ELF-1 (cell line): ENCODE measurements around the gene CCDC88C.

Experiments used
- DNase-seq: peaks from one replicate; pipeline ENCODE4 v3.0.0-alpha.2; 2016; ENCODE audit warnings: low read depth, low spot score

The CCDC88C gene

DNA sequence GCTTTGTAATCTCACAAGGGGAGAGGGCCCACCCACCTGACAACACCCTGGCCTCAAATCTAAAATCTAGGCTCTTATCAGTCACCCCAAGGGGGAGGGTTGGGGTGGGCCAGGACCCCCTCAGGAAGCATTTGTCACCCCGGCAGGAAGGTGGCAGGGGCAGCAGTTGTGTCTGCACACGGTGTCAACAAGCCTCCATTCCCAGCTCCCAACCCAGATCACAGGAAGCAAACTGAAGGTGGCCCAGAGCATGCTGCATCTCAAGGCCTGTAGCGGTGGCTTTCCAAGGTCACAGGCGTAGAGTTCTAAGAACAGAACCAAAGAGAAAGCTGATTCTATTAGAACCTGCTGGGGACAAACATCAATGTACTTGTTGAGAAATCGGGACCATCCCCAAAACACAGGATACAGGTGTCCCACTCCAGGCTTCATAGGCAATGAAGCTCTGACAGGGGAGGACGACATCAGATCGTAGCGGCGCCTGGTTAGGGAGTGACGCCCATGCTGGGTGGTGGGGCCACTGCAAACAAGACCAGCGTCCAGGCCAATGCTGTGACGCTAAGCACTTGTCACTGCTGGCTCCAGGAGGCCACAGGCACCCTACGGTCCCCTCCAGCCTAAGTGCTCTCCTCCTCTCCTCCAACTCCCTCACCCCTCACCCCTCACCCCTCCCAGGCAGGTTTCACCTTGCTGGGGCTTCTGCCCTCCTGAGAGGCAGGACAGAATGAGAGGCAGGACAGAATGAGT is 52.9 kb downstream of the CCDC88C start:
- DNase-seq, result no peak

DNA sequence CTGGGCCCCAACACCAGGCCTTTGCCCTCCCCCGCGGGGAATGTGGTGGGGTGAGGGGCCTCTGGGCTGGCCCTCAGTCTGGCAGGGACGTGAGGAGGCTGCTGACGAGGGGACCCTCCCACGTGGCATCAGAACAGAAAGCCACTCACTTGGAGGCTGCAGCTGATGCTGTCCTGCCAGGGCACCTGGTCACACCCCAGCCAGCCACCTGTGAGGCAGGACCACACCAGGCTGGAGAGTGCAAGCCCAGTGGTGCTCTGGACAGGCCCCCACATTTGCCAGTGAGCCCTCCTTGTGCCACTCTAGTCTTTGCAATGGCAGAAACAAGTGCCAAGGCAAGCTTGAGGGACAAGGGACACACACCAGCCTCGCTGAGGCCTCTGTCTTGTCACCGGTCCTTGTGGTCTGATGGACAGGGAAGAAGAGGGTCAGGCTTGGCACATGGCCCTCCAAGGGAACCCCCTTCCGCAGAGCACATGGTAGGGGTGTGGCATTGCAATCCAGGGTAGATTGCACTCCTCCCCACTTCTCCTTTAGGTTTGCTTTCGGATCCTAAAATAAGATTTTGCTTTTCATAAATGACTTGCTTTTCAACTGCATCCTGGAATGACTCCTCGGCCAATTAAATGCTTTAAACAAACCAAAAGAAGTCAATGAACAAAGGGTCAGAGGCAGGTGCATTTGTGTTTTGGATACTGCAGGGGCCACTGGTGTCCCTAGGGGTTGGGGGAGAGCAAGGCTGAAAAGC is 53.7 kb downstream of the CCDC88C start:
- no peak for DNase-seq

DNA sequence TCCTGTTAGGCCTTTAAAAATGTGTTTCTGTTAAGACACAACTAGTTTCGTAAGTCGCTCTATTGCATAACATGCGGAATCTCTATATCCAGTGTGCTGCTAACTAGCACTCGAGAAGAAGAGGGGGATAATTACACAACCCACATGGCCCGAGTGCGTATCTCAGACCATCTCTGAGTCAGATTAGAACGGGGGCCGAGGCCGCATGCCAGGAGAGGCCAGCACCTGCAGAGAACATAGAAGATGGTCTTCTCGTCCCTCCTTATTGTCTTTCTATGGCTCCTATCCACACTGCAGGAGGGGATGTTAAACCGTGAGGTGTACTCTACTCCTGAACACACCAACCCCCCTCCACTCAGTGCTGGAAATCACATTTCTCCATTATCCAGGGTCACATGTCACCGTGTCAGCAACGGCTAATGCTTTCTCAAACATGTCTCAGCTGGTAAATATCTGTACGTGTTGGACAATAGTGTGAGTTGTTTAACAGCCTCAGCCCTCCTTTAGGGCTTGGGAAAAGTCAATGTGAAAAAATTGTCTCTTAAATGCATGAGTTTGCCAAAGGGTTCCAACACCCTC is 56.3 kb downstream of the CCDC88C start:
- DNase-seq, result no peak

DNA sequence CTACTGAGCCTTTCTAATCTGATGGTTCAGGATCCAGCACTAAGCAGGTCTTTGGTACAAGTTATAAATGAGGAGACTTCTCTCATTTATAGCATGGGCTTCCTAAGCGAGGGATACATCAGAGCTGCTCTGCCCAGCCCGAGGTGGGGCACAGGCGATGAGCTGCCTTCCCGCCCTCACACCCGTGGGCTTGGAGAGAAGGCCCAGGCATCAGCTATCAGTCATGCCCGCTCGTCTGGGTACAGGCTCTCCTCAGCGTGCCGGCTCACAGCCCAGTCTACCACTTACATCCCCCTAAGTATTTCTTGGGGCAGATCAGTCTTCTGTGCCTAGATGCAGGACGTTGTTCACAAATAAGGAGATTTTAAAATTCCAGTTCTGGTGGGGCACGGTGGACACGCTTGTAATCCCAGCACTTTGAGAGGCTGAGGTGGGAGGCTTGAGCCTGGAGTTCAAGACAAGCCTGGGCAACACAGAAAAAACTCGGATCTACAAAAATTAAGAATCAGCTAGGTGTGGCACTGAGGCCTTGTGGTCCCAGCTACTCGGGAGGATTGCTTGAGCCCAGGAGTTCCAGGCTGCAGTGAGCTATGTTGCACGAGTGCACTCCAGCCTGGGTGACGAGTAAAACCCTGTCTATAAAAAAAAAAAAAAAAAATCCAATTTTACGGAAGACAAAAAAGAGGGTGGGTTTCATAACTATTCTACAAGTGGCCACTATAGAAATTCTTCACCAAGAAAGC is 57.0 kb downstream of the CCDC88C start:
- DNase-seq, result no peak

DNA sequence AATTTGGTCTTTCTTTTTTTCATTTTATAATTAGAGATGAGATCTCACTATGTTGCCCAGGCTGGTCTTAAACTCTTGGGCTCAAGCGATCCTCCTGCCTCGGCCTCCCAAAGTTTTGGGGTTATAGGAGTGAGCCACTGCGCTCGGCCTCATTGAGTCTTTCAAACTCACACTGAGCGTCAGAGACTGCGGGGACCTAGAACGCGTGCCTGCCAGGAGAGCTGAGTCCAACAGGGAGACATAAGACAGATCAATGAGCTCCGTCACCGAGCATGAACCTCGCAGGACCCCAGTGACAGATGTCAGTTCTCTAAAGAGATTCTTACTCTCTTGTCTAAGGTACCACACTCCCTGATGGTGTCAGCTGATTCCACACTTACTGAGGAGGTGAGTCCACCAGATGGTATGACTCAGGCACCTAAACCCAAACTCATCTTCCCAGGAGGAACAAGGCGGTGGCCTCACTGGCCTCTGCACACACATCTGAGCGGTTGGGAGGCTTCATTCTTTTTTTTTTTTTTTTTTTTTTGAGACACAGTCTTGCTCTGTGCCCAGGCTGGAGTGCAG is 58.9 kb downstream of the CCDC88C start:
- DNase-seq, result no peak

DNA sequence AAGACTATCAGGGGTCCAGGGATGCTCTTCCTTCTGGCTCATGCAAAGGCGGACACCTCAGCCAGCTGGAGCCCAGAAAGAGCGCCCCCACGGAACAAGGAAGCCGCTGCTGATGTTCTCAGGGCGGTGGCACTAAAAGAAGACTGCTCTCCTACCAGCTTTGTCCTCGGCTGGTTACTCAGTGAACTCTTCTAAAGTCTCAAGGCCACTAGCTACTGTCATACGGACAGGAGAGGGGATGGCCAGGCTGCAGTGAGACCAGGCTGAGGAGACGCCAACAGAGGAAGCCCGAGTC is 59.6 kb downstream of the CCDC88C start:
- DNase-seq, result no peak

DNA sequence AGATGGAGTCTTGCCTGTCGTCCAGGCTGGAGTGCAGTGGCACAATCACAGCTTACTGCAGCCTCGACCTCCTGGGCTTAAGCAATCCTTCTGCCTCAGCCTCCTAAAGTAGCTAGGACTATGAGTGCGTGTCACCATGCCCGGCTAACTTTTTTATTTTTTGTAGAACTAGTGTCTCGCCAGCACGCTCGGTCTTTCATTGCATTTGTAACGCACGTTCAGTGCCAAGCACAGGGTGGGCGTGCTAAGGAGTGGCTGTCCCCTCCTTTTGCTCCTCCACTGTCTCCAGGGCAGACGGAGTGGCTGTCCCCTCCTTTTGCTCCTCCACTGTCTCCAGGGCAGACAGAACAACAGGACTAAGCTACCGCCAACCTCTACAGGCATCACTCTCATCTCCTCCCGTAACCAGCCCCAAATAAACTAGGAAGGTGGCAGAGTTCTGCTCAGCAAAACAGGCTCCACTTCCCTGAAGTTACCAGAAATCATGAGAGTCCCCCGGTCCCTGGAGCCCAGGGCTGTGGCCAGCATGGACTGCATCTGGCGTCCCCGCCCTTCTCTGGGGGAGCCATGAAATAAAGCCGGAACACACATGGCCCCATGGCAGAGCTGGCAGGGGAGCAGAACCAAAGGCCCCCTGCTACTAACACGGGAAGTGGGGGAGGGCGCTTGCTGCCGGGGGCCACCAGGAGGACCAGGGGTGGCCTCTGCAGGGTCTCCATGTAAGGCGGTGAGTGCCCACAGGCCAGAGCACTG is 60.2 kb downstream of the CCDC88C start:
- DNase-seq, result no peak

DNA sequence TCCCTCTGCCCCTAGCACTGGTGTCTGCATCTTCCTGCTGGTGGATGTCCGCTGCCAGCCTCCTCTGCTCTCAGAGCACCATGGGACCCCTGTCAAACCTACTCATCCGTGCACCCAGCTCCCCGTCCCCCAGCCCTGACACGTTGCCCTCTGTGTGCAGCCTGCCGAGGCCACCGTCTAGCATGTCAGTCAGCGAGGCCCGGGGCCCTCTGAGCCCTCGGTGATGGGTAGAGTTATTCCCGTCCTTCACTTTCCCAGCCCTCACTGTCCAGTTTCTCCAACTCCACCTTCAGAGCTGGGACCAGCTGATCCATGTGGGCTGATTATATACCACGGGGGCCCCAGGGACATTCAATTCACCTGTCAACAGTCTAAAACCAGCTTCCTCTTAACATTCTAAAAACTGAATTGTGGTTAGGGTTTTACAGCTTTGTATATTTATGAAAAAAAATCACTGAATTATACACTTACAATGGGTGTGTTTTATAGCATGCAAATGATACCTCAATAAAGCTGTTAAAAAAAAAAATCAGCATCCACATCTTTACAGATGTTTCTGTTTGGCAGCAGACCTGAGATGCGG is 61.3 kb downstream of the CCDC88C start:
- DNase-seq, result no peak

DNA sequence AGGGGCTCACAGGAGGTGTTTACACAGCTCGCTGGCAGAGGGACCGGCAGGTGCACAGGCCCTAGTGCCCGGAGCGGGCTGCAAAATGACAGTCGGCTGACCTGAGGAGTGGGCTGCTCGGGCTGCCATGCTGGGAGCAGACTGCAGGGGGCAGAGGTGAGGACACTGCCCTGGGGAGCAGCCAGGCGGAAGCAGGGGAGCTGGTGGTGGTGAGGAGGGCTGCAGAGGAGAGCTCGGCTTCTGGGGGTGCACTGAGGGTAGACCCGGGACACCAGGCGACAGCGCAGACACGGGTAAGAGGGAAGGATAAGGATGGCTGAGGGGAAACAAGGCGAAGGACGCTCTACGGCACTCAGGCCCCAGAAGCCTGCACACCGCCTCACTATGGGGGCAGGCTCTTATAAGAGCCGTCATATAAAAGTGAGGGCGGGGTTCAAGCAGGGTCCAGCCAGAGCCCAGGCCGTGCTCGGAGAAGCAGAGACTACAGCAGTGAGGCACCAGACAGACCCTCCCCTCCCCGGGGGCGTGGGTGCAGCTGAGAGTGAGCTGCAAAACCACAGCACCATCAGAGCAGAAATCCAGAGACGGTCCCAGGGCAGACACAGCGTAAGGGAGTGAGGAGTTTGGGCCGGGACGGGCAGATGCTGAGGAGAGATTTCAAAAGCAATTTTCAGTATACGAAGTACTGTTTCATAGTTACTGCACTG is 62.5 kb downstream of the CCDC88C start:
- DNase-seq, result peak; percentile 68

DNA sequence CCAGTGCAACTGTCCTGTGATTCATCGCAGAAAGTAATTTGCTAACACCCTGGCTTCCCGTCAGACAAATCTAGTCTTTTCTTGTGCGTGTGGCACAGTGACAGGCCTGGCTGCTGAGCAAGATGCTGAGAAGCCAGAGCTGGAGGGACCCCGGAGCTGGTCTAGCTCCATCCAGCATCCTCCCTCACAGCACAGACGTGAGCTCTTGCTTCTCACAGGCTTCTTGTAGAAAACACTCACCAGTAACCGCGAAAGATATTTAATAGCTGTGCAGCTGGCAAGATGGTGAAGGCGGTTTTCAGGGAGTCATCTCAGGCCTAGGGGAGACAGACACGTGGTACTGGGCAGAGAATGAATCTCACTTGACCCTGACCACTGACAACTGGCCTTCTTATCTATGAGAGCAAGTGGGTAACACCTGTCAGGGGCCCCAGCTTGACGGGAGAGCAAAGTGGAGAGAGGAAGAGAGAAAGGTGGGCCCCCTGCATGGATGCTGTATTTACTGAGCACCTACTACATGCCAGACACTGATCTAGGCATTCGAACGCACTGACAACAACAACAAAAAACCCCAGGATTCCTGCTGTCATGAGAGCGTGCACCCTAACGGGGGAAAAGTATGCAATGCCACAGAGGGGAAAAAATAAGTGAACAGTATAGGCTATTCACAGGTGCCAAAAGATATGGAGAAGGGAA is 63.3 kb downstream of the CCDC88C start:
- no peak for DNase-seq

DNA sequence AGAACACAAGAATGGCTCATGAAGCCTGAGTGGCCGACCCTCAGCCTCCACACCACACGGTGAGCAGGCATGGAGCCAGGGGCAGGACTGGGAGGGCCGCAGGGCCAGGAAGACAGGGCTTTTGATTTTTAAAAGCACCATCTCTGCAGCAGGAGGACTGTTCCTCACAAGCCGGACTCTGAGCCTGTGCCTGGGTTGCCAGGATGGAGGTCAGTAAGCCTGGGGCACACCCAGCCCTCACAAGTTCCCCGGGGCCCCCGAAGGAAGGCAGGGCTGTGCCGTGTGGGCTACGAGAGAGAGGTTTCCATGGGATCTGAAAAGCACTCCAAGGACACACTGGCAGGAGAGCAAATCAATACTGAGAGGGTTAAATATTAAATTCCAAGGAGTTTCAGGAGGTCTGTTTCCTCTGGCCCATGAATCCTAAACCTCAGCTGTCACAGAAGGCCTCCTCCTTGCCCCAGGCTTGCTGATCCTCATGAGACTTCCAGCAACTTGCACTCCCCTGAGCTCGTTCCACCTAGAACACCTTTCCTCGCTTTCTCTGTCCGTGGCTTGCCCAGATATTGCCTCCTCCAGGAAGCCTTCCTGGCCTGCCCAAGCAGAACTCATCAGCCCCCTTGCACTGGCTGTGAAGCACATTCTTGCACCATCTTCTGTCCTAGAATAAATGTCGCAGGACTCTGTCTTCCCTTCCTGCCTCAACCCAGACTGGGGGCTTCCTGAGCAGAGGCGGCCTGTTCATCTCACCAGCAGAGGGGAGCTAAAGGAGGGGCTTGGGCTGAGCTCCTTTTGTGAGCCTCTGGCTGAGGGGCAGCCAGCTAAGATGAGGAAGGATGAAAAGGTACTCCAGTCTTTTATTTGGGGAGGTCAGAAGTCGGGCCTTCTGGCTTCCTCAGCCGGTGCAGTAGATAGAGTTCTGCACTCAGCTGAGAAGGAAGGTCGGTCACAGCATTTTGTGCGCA is 64.6 kb downstream of the CCDC88C start:
- DNase-seq, result no peak

DNA sequence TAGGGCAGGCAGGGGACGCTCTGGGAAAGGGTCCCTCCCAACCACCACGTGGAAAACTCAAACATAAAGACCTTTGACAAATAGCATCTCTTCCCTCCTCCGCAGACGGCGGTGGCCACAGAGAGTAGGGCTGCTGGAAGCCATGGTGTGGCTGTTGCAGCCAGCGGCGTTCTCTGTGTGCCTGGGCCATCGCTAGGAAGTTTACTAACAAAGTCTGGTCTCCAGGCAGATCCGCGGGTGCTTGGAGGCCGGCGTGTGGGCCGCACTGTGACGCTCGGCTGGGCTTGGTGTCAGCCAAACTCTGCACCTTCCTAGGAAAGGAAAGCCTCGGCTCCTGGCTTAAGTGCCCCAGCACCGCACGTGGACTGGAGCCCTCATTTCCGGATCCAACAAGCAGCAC is 65.6 kb downstream of the CCDC88C start:
- no peak for DNase-seq

DNA sequence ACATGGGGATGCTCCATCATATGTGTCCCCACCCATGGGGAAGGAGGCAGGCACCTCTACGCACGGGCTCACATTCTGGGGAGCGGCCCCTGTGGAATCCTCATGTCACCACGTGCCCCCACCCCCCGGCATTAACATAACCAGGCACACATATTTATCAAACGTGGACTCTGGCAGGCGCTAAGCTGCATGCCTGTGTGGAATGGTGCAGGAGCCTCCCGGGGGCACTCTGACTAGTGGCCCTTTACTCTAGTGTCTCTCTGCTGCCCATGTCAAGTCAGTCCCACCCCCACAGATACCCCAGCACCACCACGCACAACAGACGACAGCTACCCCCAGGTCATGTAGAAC is 66.1 kb downstream of the CCDC88C start:
- DNase-seq, result no peak

DNA sequence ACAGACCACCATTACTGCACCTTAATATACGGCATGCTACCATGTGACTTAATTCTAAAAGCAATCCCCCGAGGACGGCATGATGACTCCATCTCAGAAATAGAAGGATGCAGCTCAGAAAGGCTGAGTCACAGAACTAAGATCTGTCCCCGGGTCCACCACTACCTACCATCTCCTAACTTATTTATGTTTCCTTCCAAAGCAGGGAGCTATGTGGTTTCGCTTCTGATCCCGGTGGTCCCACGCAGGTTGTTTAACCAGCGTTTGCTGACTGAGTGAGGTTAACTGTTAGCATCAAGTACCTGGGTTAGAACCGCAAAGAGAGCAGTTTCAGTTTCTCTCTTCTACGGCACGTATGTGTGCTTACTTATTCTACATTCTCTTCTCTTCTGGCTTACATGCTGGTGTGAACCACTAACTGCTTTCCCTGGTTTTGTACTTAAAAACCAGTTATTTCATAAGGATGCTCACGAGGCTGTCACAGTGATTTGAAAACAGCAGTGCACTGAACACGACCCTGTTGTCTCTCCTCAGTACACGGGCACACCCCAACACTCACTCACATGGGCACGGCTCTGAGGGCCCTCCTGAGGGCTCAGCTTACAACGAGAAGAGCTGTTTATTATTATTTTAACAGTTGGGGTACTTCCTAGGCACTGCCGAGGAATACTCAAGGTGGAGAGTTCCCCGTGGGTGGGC is 66.7 kb downstream of the CCDC88C start:
- no peak for DNase-seq

DNA sequence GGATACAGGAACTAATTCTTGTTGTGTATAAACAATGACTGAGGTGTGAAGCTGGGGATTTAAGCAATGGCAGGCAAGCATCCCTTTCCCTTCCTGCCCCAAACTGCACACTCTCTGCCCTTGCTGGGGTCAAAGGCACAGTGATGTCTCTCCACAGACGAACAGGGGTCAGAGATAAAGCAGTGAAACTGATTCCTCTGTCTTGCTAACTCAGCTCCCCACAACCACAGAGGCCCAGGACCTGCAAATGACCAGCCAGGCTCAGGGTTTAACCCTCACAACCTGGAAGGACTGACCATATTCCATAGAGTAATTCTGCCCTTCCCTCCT is 67.2 kb downstream of the CCDC88C start:
- no peak for DNase-seq

DNA sequence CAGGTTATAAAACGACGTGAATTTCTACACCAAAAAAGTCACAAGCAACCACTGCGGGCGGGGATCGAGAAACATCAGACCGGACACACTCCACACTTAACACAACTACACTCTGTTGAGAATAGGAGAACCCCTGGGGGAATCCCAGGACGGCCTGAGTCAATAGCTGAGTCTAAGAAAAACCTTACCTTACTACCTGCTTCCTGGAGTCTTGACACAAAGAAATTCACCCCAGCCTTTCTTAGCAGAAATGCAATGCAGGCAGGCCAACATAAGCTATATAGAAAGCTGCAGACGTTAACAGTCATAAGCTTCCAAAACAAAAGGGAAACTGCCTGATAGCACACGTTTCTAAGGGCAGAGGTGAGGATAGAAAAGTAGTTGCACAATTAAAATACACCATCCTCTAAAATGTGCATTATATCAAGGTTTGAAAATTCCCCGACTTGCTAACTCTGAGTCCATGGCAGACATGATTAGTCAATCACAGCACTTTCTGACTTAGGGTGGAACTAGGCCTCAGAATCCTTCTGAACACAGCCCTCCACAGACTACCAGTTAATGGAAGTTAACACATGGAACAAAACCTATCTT is 68.0 kb downstream of the CCDC88C start:
- no peak for DNase-seq

DNA sequence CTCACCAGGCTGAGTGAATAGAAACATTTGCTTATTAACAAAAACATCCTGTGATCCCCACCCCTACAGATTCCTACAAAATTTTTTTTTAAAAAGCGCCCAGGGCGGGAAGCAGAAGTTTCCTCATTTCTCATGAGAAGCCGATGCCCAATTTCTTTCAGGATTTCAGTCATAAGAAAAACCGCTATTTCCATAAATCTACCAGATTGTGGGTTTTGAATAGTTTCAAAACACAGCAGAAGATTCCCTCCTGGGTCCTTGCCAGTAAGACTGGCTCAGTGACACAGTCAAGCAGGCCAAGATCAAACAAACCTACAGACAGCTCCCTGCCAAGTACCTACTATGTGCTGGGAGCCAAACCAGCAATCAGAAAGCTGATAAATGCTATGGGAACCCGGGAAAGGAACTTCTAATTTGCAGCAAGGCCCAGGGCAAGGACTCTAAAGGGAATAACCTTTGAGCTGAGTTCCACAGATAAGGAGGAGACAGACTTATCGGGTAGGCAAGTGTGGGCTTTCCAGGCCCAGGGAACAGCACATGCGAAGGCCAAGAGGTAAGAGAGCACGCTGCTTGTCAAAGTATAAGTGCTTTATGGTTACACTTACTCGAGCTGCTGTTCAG is 68.7 kb downstream of the CCDC88C start:
- no peak for DNase-seq

DNA sequence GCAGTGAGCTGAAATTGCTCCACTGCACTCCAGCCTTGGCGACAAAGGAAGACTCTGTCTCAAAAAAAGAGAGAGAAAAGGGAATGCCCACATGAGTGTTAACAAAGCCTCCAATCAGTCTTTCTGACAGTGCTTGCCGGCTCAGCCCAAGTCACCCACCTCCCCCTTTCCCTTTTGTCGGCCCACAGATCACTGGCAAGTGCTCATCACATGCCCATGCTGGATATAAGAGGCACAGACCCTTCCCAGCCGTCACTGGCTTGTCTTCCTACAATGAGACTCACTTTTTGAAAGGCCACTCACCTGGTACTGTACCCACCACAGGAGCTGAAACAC is 70.8 kb downstream of the CCDC88C start:
- no peak for DNase-seq
